Measurements from ENCODE around the gene MT1M.
A peak's percentile ranks its signal among the peaks of the same experiment; 100 is the strongest.
"Not testable (repeated sequence)": the region's sequence is repeated elsewhere in the genome, so short reads cannot be mapped to it uniquely, and the experiment has no call there.

The MT1M gene

DNA sequence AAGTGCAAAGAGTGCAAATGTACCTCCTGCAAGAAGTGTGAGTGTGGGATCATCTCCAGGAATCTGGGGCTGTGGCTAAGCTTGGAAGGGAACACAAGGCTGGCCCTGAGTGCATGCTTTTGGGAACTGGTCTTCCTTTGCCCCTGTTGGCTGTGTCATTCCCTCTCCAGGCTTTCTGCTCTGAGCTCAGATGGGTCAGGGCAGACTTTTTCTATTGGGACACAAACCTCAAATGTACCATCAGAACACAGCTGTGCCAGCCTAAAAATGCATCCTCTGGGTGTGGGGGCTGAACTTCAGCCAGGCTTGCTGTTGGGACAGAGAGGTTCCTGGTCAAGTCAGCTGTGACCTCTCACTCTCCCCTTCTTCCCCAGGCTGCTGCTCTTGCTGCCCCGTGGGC is 20.1 kb downstream of the MT1M start:
- DNase-seq = no peak

DNA sequence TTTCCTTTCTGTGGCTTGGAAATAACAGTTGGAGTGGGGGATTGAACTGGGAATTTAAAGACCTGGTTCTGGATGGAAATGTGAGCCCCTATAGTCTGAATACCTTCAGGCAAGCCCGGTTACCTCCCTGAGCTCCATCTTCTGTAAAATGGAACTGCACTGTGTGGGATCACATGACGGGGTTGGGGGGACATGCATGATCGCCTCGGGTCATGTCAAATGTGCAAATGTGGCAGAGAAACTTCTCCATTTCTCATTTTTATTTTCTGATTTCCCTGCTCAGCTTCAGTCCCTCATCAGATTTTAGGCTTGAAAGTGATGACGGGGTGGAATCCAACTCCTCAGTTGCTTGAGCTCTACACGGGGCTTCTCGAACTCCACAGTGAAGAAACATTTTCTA is 20.8 kb downstream of the MT1M start:
- DNase-seq = no peak

DNA sequence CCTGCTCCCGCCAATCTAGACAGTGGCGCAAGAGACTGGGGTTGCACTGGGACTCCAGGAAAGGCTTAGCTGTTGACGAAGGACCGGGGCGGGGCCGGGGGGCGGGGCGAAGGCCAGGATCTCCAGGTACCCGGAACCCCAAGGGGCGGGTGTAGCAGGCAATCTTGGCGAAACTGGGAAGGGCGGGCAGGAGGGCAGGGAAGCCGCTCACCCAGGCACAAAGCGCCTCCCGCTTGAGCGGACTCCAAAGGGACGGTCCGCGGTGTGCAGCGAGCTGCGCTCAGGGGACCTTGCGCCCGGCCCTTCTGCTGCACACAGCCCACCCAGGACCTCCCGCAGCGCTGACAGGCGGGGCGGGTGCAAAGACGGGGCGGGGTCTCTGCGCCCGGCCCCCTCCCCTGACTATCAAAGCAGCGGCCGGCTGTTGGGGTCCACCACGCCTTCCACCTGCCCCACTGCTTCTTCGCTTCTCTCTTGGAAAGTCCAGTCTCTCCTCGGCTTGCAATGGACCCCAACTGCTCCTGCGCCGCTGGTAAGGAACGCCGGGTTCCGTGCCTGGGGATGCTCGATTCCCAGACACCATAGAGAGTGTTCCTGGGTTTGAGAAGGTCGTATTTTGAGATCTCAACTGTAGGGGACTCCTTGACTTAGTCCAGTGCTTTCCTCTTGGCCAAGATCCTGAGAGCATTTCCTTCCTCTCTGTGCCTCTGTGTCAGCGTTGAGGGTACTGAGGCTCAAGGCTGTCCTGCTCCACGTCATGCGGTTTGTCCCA is 25.3 kb downstream of the MT1M start, which contains the start of gene MT1F:
MT1F (plus strand) TSS at position 405 of the 772 bp plus-strand sequence; CDS start at position 505, 100 bp downstream.
- DNase-seq = peak; percentile 85 to 86

DNA sequence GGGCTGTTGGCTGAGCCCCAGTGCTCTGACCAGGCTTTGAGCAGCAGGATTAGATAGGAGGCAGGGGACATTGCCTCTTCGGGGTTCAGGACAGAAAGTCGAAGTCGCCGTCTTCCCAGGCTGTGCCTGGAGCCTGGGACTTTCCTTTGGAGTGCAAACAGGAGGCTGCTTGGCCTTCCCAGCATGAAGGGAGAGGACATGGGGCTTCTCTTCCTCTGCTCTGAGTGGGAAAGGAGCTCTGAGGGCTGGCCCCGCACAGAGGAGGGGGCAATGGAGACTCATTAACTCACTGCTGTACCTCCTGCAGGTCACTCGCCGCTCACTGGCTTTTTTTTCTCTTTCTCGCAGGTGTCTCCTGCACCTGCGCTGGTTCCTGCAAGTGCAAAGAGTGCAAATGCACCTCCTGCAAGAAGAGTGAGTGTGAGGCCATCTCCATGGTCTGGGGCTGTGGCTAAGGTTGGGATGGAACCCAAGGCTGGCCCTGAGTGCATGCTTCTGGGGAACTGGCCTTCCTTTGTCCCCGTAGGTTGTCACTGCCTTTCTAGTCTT is 25.9 kb downstream of the MT1M start:
- DNase-seq = no peak

DNA sequence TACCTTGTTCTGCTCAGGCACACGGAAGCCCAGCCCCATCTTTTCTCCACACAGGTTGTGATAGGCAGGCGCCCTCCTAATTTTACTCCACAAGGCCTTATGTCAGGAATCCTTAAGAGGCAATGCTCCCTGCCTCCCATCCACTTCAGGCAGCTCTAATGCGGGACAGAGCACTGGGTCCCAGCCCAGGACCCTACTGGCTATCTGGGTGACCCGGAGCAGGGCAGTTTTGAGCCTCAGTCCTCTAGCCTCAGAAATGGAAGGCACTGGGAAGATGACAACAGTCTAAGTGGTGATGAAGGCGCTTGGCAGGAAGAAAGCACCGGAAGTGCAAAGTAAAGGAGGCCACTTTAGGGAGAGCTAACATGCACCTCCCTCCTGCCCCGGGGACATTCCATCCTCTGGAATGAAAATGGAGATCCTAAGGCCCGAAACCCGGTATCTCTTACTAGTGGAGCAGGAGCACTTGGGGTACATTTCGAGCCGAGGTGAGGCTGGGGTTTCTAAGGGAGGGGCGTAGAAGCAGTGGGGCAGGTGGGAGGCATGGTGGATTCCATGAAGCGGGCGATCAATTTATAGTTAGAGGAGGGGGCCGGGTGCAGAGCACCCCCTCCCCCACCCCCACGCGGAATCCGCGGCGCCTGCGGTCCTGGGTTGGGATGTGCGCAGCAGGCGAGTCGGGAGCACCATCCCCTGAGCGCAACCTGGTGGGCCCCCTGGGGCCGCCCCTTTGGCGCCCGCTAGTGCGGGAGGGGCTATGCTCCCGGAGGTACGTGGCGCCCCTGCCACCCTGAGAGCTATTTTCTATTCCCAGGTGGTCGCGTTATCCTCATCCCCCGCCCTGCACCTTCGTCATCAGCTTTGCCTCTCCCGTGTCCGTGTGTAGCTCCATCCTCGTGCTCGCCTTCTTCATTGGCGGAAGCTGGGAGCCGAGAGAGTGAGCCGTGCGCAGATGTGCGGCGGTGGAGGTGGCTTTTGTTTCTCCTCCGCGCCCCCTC is 30.2 kb downstream of the MT1M start:
- DNase-seq = peak; percentile 60 to 67

DNA sequence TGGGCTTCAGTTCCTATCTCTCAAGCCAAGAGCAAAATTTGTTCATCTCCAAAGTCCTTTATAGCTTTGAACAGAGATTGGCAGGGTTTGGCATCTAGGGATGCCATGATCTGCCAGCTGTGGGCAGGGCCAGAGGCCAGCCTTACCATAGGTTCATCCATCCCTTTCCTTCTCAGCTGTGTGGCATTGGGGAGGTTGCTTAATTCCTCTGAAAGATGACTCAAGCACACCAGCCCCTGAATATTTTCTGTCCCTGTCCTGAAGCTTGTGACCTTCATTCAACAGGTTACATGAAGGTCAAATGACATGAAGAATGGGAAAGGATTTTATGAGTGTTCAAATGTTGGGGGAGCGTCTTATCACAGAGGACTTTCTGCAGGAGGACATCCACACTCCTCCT is 32.0 kb downstream of the MT1M start:
- DNase-seq = no peak

DNA sequence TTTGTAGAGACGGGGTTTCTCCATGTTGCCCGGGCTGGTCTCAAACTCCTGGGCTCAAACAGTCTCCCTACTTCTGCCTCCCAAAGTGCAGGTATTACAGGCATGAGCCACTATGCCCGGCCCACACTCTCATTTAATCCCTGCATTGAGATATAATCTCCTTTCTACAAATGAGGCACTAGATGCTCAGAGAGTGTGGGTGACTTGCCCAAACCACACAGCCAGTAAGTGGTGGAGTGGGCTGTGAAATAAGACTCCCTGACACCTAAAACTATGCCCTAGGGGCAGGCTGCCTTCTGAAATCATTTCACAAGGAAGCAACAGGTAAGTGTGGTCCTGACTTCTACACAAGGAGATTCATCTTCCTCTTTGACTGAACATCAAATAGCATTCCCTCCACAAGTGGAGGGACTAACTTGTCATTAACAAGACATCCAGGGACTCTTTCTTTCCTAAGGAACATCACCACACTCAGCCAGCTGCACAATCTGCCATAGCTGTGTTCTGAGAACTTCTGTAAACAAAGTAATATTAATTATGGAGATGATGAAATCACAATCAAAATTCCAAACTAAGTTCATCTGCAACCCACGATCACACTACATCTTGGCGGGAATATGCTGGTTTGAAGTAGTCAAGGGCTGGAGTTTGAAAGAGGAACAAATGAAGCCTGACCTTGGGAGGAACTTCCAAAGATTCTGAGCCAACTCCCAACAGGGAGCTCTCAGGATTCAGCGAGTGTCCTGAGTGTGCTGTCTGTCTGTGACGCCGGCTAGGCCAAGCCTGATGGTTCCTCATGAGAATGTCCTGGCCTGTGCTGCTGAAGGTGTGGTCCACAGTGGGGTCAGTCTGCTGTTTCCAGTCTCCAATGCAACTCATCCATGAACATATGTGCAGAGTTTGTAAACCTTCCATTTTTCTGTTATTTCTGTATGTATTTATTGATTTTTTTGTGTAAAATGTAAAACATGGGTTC is 33.1 kb downstream of the MT1M start:
- DNase-seq = not testable (repeated sequence)

DNA sequence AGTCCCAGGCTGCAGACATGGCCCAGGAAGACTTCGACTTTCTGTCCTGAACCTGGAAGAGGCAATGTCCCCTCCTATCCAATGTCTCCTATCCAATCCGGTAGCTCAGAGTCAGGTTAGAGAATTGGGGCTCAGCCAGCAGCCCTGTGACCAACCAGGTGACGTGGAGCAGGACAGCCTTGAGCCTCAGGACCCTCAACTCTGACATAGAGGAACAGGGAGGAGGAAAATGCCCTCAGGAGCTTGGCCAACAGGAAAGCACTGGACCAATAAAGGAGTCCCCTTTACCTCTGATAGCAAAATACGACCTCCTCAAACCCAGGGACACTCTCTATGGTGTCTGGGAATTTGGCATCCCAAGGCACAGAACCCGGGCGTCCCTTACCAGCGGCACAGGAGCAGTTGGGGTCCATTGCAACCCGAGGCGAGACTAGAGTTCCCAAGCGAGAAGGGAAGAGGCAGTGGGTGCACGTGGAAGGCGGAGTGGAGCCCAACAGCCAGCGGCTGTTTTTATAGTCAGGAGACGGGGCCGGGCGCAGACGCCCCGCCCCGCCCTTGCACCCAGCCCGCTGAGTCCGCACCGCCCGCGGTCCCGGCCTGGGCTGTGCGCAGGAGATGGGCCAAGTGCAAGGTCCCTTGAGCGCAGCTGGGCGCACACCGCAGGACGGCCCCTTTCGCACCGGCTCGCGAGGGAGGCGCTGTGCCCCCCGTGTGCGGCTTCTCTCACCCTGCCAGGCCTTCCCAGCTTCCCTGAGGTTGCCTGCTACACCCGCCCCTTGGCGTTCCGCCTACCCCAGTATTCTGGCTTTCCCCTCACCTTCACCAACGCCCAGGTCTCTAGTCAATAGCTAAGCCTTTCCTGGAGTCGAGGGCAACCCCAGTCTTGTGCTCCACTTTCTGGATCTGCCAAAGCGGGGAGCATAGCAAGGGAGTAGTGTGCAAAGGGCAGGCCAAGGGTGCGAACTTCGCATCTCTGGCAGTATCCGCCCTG is 35.4 kb downstream of the MT1M start, which contains the start of gene MT1G:
MT1G (minus strand) TSS at position 485 of the 991 bp plus-strand sequence; CDS start at position 413, 72 bp downstream.
- DNase-seq = peak; percentile 60 to 69

DNA sequence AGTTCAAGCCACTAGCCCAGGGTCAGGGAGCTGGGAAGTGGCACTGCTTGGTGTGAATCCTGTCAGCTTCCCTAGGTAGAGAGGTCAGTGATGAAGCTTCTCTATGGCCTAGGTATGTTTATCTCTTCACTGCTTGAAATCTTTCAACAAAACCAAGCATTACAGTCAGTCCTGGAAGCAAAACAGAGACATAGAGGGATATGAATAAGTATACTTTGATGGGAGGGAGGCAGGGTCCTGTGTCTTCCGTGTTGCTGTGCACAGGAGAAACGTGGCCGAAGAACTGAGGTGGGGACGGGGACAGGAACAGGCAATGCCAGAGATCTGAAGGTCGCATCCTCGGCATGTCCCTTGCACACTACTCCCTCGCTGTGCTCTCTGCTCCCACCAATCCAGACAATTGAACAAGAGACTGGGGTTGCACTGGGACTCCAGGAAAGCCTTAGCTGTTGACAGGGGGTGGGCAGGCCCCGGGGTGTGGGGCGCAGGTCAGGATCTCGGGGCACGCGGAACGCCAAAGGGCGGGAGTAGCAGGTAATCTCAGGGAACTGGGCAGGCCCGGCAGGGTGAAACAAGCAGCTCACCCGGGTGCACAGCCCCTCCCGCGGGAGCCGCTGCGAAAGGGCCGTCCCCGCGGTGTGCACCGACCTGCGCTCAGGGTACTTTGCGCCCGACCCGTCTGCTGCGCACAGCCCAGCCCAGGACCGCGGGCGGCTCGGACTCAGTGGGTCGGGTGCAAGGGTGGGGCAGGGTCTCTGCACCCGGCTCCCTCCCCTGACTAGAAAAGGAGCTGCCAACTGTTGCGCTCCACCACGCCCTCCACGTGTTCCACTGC is 36.8 kb downstream of the MT1M start, which contains the start of gene MT1H:
MT1H (plus strand) TSS at position 810 of the 835 bp plus-strand sequence. CDS start 71 bp downstream, outside the sequence.
- DNase-seq = peak; percentile 44 to 59

DNA sequence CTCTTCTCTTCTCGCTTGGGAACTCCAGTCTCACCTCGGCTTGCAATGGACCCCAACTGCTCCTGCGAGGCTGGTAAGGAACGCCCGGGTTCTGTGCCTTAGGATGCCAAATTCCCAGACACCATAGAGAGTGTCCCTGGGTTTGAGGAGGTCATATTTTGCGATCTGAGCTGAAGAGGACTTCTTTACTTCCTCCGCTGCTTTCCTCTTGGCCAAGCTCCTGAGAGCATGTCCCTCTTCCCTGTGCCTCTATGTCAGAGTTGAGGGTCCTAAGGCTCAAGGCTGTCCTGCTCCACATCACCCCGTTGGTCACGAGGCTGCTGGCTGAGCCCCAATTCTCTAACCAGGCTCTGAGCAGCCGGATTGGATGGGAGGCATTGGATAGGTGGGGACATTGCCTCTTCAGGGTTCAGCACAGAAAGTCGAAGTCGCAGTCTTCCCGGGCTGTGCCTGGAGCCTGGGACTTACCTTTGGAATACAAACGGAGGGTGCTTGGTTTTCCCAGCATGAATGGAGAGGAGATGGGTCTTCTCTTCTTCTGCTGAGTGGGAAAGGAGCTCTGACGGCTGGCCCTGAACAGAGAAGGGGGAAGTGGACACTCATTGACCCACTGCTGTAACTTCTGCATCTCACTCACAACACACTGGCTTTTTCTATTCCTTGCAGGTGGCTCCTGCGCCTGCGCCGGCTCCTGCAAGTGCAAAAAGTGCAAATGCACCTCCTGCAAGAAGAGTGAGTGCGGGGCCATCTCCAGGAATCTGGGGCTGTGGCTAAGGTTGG is 37.6 kb downstream of the MT1M start:
- no peak for DNase-seq

DNA sequence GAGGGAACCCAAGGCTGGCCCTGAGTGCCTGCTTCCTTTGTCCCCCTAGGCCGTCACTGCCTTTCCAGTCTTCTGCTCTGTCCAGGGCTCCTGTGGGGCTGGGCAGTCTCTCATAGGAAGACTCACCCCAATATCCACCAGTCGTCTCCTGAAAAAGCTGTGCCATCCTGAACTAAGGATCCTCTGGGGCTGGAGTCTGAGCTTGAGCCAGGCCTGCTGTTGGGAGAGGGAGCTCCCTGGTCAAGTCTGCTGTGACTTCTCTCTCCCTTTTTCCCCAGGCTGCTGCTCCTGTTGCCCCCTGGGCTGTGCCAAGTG is 38.1 kb downstream of the MT1M start:
- DNase-seq = no peak

DNA sequence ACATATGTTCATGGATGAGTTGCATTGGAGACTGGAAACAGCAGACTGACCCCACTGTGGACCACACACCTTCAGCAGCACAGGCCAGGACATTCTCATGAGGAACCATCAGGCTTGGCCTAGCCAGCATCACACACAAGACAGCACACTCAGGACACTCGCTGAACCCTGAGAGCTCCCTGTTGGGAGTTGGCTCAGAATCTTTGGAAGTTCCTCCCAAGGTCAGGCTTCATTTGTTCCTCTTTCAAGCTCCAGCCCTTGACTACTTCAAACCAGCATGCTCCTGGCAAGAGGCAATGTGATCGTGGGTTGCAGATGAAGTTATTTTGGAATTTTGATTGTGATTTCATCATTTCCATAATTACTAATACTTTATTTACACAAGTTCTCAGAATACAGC is 39.2 kb downstream of the MT1M start:
- DNase-seq = not testable (repeated sequence)

DNA sequence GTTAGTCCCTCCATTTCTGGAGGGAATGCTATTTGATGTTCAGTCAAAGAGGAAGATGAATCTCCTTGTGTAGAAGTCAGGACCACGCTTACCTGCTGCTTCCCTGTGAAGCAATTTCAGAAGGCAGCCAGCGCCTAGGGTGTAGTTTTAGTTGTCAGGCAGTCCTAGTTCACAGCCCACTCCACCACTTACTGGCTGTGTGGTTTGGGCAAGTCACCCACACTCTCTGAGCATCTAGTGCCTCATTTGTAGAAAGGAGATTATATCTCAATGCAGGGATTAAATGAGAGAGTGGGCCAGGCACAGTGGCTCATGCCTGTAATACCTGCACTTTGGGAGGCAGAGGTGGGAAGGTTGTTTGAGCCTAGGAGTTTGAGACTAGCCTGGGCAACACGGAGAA is 39.7 kb downstream of the MT1M start:
- not testable (repeated sequence) for DNase-seq

DNA sequence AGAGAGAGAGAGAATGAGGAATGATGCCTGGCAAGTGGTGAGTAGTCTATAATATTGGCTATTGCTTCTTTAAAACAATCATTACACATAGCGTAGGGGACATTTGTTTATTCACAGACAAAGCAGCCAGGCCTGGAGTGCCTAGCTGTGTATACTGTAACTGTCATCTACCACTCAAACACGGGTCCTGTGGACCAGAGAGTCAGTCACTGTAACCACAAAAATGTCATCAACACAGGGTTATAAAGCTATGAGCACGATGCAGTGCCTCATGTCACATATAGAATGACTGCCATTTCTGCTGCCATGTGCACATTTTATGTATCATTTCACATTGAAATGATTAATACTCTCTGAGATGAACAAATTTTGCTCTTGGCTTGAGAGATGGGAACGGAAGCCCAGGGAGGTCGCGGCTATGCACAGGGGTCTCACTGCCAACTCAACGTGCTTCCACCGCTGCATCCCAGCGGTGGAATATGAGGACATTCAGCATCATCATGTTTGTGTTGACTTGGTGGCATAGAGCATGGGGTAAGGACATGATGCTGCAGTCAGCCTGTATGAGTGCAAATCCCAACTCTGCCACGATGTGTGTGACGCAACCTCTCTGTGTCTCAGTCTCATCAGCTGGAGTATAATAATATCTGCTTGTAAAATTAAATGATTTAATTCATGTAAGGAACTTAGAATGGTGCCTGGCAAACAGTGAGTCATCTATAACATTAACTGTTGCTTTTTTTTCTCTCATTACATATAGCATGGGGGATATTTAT is 40.5 kb downstream of the MT1M start:
- no peak for DNase-seq

DNA sequence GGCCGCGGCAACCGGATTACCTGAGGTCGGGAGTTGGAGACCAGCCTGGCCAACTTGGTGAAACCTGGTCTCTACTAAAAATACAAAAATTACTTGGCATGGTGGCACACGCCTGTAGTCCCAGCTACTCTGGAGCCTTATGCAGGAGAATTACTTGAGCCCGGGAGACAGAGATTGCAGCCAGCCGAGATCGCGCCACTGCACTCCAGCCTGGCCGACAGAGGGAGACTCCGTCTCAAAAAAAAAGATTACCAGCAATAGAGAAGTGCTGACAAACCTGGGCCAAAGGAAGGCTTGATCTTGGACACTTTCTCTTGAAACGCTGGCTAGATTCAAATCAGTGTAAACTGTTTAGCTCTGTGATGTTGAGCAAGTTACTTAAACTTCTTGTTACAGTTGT is 41.5 kb downstream of the MT1M start:
- peak in 1 of 2 experiments; percentile 44 for DNase-seq

DNA sequence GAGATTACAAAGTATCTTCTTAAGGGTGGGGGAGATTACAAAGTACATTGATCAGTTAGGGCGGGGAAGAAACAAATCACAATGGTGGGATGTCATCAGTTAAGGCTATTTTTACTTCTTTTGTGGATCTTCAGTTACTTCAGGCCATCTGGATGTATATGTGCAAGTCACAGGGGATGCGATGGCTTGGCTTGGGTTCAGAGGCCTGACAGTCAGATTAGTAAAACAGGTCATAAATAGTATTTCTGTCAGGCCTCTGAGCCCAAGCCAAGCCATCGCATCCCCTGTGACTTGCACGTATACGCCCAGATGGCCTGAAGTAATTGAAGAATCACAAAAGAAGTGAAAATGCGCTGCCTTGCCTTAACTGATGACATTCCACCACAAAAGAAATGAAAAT is 42.1 kb downstream of the MT1M start:
- DNase-seq = not testable (repeated sequence)

DNA sequence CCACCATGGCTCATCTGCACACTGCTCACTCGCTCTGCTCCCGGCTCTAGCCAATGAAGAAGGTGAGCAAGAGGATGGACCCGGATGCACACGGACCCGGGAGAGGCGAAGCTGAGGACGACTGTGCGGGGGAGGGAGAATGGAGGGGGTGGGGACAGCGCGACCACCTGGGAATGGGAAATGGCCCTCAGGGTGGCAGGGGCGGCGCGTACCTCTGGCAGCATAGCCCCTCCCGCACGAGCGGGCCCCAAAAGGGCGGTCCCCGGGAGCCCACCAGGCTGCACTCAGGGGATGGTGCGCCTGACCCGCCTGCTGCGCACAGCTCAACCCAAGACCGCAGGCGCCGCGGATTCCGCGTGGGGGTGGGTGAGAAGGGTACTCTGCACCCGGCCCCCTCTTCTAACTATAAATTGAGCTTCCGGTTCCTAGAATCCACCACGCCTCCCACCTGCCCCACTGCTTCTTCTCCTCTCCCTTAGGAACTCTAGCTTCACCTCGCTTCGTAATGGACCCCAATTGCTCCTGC is 43.3 kb downstream of the MT1M start:
- peak; percentile 65 to 75 for DNase-seq

DNA sequence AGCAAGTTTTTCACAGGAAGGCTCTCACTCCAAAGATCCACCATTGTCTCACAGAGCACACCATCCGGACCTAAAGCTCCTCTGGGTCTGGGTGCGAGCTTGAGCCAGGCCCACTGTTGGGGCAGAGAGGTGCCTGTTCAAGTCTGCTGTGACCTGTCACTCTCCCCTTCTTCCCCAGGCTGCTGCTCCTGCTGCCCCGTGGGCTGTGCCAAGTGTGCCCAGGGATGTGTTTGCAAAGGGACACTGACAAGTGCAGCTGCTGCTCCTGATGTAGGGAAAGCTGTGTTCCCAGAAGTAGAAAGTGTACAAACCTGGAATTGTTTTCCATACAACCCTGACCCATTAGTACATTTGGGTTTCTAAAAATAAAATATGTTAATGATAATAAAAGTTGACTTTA is 45.0 kb downstream of the MT1M start:
- no peak for DNase-seq

Data from activated T-cell treated with anti-CD3 and anti-CD28 coated beads, Interleukin-2, amount 50 U/mL, for 48 hours (primary cell).